K562 (cell line): ENCODE measurements around the gene CHPF2. TPM values are rescaled to one million over a fixed set of nuclear protein-coding genes. Genes with fewer than 3 reads are reported as not detected.

Experiments
- ARHGAP35 ChIP-seq: fragments of 450-650 bp; IDR thresholded peaks from 2 replicates; pipeline ENCODE4 v1.6.1; 2018; ENCODE audit not compliant: partially characterized antibody
- CSDE1 ChIP-seq, 2 experiments: fragments of 450-650 bp; IDR thresholded peaks; 2 replicates each; pipeline ENCODE4 v1.6.1; 2016; ENCODE audit warnings: mild to moderate bottlenecking in 1 of 2
- ETV5 ChIP-seq: sonication (generic); formaldehyde crosslinking; IDR thresholded peaks from 2 replicates; pipeline ENCODE4 v1.4.0; 2020; ENCODE audit warnings: low read depth, mild to moderate bottlenecking, missing genetic modification reagents
- FOXA3 ChIP-seq, 2 experiments: fragments of 450-650 bp in 1 of 2; sonication (generic) in 1 of 2; formaldehyde crosslinking; IDR thresholded peaks in 1 of 2; conservative IDR thresholded peaks in 1 of 2; 2 replicates each; pipeline versions ENCODE4 v1.4.0 to v1.8.0; 2020 to 2022; ENCODE audit warnings: mild to moderate bottlenecking in 2 of 2, missing genetic modification reagents in 1 of 2
- JUN ChIP-seq, 2 experiments: sonication (generic) in 1 of 2; formaldehyde crosslinking in 1 of 2; IDR thresholded peaks; 2 replicates each; pipeline versions ENCODE4 v1.6.1 to v1.8.0; 2012 to 2022; ENCODE audit warnings: borderline replicate concordance in 2 of 2, mild to moderate bottlenecking in 2 of 2, improper control_type of control experiment in 1 of 2, low read depth in 1 of 2, low read length in 1 of 2, missing genetic modification reagents in 1 of 2
- KAT8 ChIP-seq: fragments of 450-650 bp; IDR thresholded peaks from 2 replicates; pipeline ENCODE4 v1.6.1; 2016; ENCODE audit warnings: low read depth, mild to moderate bottlenecking
- KDM4B ChIP-seq, 2 experiments: fragments of 450-650 bp in 1 of 2; sonication (generic) in 1 of 2; IDR thresholded peaks; 2 replicates each; pipeline ENCODE4 v1.6.1; 2016 to 2017; ENCODE audit warnings: borderline replicate concordance in 2 of 2, antibody characterized with exemption in 1 of 2, low read depth in 1 of 2, mild to moderate bottlenecking in 1 of 2
- KLF10 ChIP-seq: fragments of 250-450 bp; sonication (Bioruptor Pico); IDR thresholded peaks from 2 replicates; pipeline ENCODE4 v1.6.1; 2021; ENCODE audit warnings: matching md5 sums
- LCOR ChIP-seq: sonication (generic); formaldehyde crosslinking; IDR thresholded peaks from 2 replicates; pipeline ENCODE4 v1.8.0; 2022; ENCODE audit warnings: mild to moderate bottlenecking, missing genetic modification reagents
- MIER1 ChIP-seq: fragments of 450-650 bp; IDR thresholded peaks from 2 replicates; pipeline ENCODE4 v1.6.1; 2016; ENCODE audit warnings: antibody characterized with exemption, mild to moderate bottlenecking, low read depth
- NR2C2 ChIP-seq, 2 experiments: fragments of 200-800 bp in 1 of 2; sonication (Bioruptor generic) in 1 of 2; sonication (generic) in 1 of 2; formaldehyde crosslinking in 1 of 2; IDR thresholded peaks; 2 replicates each; pipeline versions ENCODE4 v1.6.1 to v1.8.0; 2016 to 2022; ENCODE audit warnings: mild to moderate bottlenecking in 1 of 2, missing compliant biosample characterization in 1 of 2, missing genetic modification characterization in 1 of 2, missing genetic modification reagents in 1 of 2
- PCBP2 ChIP-seq: fragments of 200-400 bp; formaldehyde crosslinking; IDR thresholded peaks from 2 replicates; pipeline ENCODE4 v1.6.1; 2018; ENCODE audit warnings: low read length, low read depth, mild to moderate bottlenecking, moderate library complexity; ENCODE audit not compliant: poor library complexity, severe bottlenecking
- PML ChIP-seq: IDR thresholded peaks from 2 replicates; pipeline ENCODE4 v1.6.1; 2012; ENCODE audit warnings: low read length, inconsistent platforms
- SMAD1 ChIP-seq: fragments of 150-350 bp; IDR thresholded peaks from 2 replicates; pipeline ENCODE4 v1.6.1; 2014; ENCODE audit warnings: low read length, low read depth; ENCODE audit not compliant: partially characterized antibody
- ZFP1 ChIP-seq: fragments of 450-650 bp; formaldehyde crosslinking; IDR thresholded peaks from 2 replicates; pipeline ENCODE4 v1.4.0; 2020; ENCODE audit warnings: mild to moderate bottlenecking, mixed read lengths
- ZNF12 ChIP-seq: sonication (generic); formaldehyde crosslinking; IDR thresholded peaks from 2 replicates; pipeline ENCODE4 v1.4.0; 2020; ENCODE audit warnings: mild to moderate bottlenecking, missing genetic modification reagents
- ZNF121 ChIP-seq: sonication (generic); formaldehyde crosslinking; conservative IDR thresholded peaks from 2 replicates; pipeline ENCODE4 v1.8.0; 2022; ENCODE audit warnings: missing genetic modification reagents
- ZNF140 ChIP-seq: fragments of 250-450 bp; sonication (Bioruptor Pico); IDR thresholded peaks from 2 replicates; pipeline ENCODE4 v1.8.0; 2021; ENCODE audit warnings: moderate library complexity, mild to moderate bottlenecking, inconsistent platforms
- ZNF785 ChIP-seq: fragments of 250-450 bp; sonication (Bioruptor Pico); IDR thresholded peaks from 2 replicates; pipeline ENCODE4 v1.4.0; 2020; ENCODE audit warnings: mild to moderate bottlenecking
- polyA plus RNA-seq, 8 experiments: library from polyadenylated mRNA; depleted of rRNA in 4 of 8; stranded (reverse) in 5 of 8; unstranded in 3 of 8; fragments of >200 nt; fragmentation: Nextera tagmentation in 2 of 8; fragmentation: Illumina TruSeq in 1 of 8; extraction: Ambion mirVana in 2 of 8; extraction: Trizol in 1 of 8; gene quantifications; 2 replicates each; pipeline versions ENCODE4 v1.2.1 to v1.2.3, GENCODE V29; 2011 to 2014; ENCODE audit warnings: inconsistent platforms in 1 of 8, missing spikeins in 1 of 8
- total RNA-seq, 7 experiments: library from RNA; depleted of rRNA in 6 of 7; stranded (reverse); fragments of >200 nt in 6 of 7; fragmentation: Illumina TruSeq in 2 of 7; extraction: Trizol in 2 of 7; gene quantifications; 2 replicates each; pipeline versions ENCODE4 v1.2.1 to v1.2.3, GENCODE V29; 2011 to 2021; ENCODE audit warnings: low replicate concordance in 1 of 7
- TF ChIP-seq, protein P1 (sequence below): sonication (generic); formaldehyde crosslinking; IDR thresholded peaks from 2 replicates; pipeline ENCODE4 v1.9.0; 2022; ENCODE audit warnings: mild to moderate bottlenecking, missing genetic modification reagents
- TF ChIP-seq, protein P2 (sequence below): fragments of 450-650 bp; conservative IDR thresholded peaks from 2 replicates; pipeline ENCODE4 v1.6.1; 2016; ENCODE audit warnings: missing genetic modification characterization, low read depth, mild to moderate bottlenecking, missing compliant biosample characterization, moderate library complexity
- TF ChIP-seq, protein P3 (sequence below): sonication (generic); formaldehyde crosslinking; IDR thresholded peaks from 2 replicates; pipeline ENCODE4 v1.4.0; 2020; ENCODE audit warnings: mild to moderate bottlenecking, missing genetic modification reagents

CHPF2 gene
- total and polyA plus RNA-seq, 9 of the 15 experiments (the other 6 are each of a cell fraction or from before 2014, with no cell fraction given): 0.08 to 32.8 (median 10.5) TPM

DNA sequence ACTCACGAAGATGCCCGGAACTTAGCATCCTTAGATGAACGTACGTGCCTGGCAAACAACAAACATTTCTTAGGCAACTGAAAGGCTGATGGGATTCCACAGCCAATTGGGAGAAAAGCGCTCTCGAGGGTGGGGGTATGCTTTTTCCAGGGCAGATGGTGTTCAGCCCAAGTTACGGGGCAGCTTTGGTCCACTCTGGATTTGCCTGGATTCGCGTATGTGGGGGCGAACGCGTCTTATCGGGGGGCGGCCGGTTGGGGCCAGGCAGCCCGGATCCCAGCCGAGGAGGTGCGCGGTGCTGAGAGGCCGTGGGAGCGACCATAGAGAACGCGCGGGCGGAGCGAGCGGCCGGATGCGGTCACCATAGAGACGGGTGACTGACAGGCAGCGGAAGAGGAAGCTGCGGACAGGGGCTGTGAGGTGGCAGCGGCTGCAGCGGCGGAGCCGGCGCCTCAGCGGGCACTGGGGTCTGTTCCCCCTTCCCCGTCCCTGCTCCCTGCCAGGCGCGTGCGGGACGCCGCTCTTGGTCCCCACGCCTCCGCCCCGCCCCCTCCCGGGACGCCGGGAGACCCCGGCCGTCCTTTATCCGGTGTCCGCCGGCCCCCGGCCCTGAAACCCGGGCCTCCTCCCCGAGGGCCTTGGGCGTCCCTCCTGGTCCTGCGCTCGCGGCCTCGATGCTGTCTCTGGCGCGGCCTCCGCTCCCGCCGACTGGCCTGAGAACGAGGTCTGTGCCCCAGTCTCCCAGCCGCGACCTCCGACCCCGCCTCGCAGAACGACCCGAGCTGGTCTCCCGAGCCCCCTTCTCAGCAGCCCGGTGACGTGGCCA is at the start of gene CHPF2 (continued):
- TF ChIP-seq KDM4B (IDR thresholded peaks at IDR 0.05; ENCODE audit: borderline replicate concordance in 2 of 2, low read depth in 1 of 2) (peak in 1 of 2 experiments; percentile 86; a peak in 1 of 4 replicates), PML (peak; percentile 67; the same call in 1 of the 2 replicates), LCOR (peak; percentile 78), ZNF140 (CRISPR knock-in tag) (no peak), SMAD1 (peak; percentile 11), PCBP2 (no peak), KLF10 (CRISPR knock-in tag) (no peak), ZFP1 (CRISPR knock-in tag) (no peak), ZNF12 (0 out of 2 replicates have a peak, but pooled peaks have one; percentile 5), MIER1 (no peak), NR2C2 (CRISPR knock-in tag; IDR thresholded peaks at IDR 0.05) (no peak), NR2C2 (tag; IDR thresholded peaks at IDR 0.05) (0 out of 2 replicates have a peak, but pooled peaks have one; percentile 20), JUN (IDR thresholded peaks at IDR 0.05; ENCODE audit: borderline replicate concordance, low read depth, low read length) (no peak), JUN (CRISPR knock-in tag; IDR thresholded peaks at IDR 0.05; ENCODE audit: borderline replicate concordance) (peak; percentile 68; the same call in 1 of the 2 replicates), ZNF785 (CRISPR knock-in tag) (no peak), FOXA3 (CRISPR knock-in tag; conservative IDR thresholded peaks at IDR 0.05 in 1 of 2, IDR thresholded peaks at IDR 0.05 in 1 of 2) (0 out of 4 replicates have a peak, but pooled peaks of 1 of the 2 experiments have one; percentile 49), CSDE1 (IDR thresholded peaks at IDR 0.05) (peak in 1 of 2 experiments; percentile 62; a peak in 1 of 4 replicates), KAT8 (no peak), ARHGAP35 (peak; percentile 29), ETV5 (peak; percentile 83; the same call in 1 of the 2 replicates), ZNF121 (CRISPR knock-in tag) (no peak)
- TF ChIP-seq, protein P1, sequence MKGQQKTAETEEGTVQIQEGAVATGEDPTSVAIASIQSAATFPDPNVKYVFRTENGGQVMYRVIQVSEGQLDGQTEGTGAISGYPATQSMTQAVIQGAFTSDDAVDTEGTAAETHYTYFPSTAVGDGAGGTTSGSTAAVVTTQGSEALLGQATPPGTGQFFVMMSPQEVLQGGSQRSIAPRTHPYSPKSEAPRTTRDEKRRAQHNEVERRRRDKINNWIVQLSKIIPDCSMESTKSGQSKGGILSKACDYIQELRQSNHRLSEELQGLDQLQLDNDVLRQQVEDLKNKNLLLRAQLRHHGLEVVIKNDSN (CRISPR knock-in tag): peak; percentile 41; the same call in 1 of the 2 replicates
- TF ChIP-seq, protein P2, sequence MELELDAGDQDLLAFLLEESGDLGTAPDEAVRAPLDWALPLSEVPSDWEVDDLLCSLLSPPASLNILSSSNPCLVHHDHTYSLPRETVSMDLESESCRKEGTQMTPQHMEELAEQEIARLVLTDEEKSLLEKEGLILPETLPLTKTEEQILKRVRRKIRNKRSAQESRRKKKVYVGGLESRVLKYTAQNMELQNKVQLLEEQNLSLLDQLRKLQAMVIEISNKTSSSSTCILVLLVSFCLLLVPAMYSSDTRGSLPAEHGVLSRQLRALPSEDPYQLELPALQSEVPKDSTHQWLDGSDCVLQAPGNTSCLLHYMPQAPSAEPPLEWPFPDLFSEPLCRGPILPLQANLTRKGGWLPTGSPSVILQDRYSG (tag): 0 out of 2 replicates have a peak, but pooled peaks have one; percentile 36
- TF ChIP-seq, protein P3, sequence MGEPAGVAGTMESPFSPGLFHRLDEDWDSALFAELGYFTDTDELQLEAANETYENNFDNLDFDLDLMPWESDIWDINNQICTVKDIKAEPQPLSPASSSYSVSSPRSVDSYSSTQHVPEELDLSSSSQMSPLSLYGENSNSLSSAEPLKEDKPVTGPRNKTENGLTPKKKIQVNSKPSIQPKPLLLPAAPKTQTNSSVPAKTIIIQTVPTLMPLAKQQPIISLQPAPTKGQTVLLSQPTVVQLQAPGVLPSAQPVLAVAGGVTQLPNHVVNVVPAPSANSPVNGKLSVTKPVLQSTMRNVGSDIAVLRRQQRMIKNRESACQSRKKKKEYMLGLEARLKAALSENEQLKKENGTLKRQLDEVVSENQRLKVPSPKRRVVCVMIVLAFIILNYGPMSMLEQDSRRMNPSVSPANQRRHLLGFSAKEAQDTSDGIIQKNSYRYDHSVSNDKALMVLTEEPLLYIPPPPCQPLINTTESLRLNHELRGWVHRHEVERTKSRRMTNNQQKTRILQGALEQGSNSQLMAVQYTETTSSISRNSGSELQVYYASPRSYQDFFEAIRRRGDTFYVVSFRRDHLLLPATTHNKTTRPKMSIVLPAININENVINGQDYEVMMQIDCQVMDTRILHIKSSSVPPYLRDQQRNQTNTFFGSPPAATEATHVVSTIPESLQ (CRISPR knock-in tag): peak; percentile 92
